Thyroid gland (tissue), 4 donors: ENCODE results near the gene RPUSD4.

Experiments
- CTCF ChIP-seq, 6 experiments: fragments of 200-600 bp in 3 of 6; fragments of 450-650 bp in 3 of 6; sonication (generic) in 3 of 6; IDR thresholded peaks; one replicate each; pipeline ENCODE4 v1.5.1; 2016 to 2019; ENCODE audit warnings: antibody characterized with exemption in 6 of 6, mild to moderate bottlenecking in 2 of 6, inconsistent platforms in 1 of 6, moderate library complexity in 1 of 6
- POLR2A ChIP-seq, 2 donors: fragments of 450-650 bp; IDR thresholded peaks; one replicate each; pipeline ENCODE4 v1.6.1; 2017; ENCODE audit warnings: antibody characterized with exemption in 2 of 2, mild to moderate bottlenecking in 2 of 2, moderate library complexity in 1 of 2

GRCh38 chr11:126210871-126211235, 597 bp downstream of the RPUSD4 start:
- TF ChIP-seq CTCF (IDR thresholded peaks at IDR 0.05): no peak
- TF ChIP-seq POLR2A (IDR thresholded peaks at IDR 0.05): no peak
